Superior temporal gyrus (tissue), 1 donor: ENCODE measurements around the gene CCDC54.
"Not testable (repeated sequence)": the region's sequence is repeated elsewhere in the genome, so short reads cannot be mapped to it uniquely, and the experiment has no call there.

Source experiments
- DNase-seq: peaks from one replicate; pipeline ENCODE4 v3.0.0-alpha.2; 2016; ENCODE audit errors: extremely low spot score

Gene CCDC54

GRCh38 chr3:107377151-107377550, at the start of gene CCDC54:
Gene CCDC54, plus strand, starts transcription at chr3:107377439. Its CDS starts 149 bp downstream, at chr3:107377588.
- DNase-seq, result no peak

- DNase-seq, result no peak
Measured at GRCh38 chr3:107328069-107328468, 49.2 kb upstream of the CCDC54 start.

GRCh38 chr3:107329088-107329487, 48.2 kb upstream of the CCDC54 start:
- DNase-seq, result no peak

- DNase-seq, result not testable (repeated sequence)
Measured at GRCh38 chr3:107339690-107340089, 37.5 kb upstream of the CCDC54 start.

GRCh38 chr3:107344722-107345121, 32.5 kb upstream of the CCDC54 start:
- DNase-seq, result no peak

- DNase-seq, result peak; percentile 61
Measured at GRCh38 chr3:107345822-107346405, 31.3 kb upstream of the CCDC54 start.

GRCh38 chr3:107346564-107346963, 30.7 kb upstream of the CCDC54 start:
- DNase-seq, result peak; percentile 38

GRCh38 chr3:107347751-107348150, 29.5 kb upstream of the CCDC54 start:
- no peak for DNase-seq

- DNase-seq, result peak; percentile 44
Measured at GRCh38 chr3:107356706-107357105, 20.5 kb upstream of the CCDC54 start.

- DNase-seq, result peak; percentile 55
Measured at GRCh38 chr3:107361633-107362032, 15.6 kb upstream of the CCDC54 start.

- peak; percentile 8 for DNase-seq
Measured at GRCh38 chr3:107365051-107365450, 12.2 kb upstream of the CCDC54 start.

- no peak for DNase-seq
Measured at GRCh38 chr3:107366766-107367165, 10.5 kb upstream of the CCDC54 start.

- DNase-seq, result no peak
Measured at GRCh38 chr3:107367353-107367752, 9.9 kb upstream of the CCDC54 start.

GRCh38 chr3:107368654-107369398, 8.4 kb upstream of the CCDC54 start:
- peak; percentile 13 for DNase-seq

GRCh38 chr3:107369791-107370190, 7.4 kb upstream of the CCDC54 start:
- peak; percentile 63 for DNase-seq

GRCh38 chr3:107370907-107371306, 6.3 kb upstream of the CCDC54 start:
- no peak for DNase-seq

GRCh38 chr3:107372506-107372905, 4.7 kb upstream of the CCDC54 start:
- no peak for DNase-seq

GRCh38 chr3:107373896-107374295, 3.3 kb upstream of the CCDC54 start:
- no peak for DNase-seq

- DNase-seq, result no peak
Measured at GRCh38 chr3:107375682-107376081, 1.6 kb upstream of the CCDC54 start.

- peak; percentile 53 for DNase-seq
Measured at GRCh38 chr3:107382631-107383030, 5.4 kb downstream of the CCDC54 start.

GRCh38 chr3:107384428-107384827, 7.2 kb downstream of the CCDC54 start:
- DNase-seq, result no peak

GRCh38 chr3:107384907-107385306, 7.7 kb downstream of the CCDC54 start:
- peak; percentile 94 for DNase-seq

GRCh38 chr3:107387555-107387954, 10.3 kb downstream of the CCDC54 start:
- no peak for DNase-seq
